H9 (cell line): ENCODE data around the gene PDZD8. TPM values are rescaled to one million over a fixed set of nuclear protein-coding genes. Genes with fewer than 3 reads are reported as not detected.

ENCODE experiments used
- DNase-seq: peaks from one replicate; pipeline ENCODE4 v3.0.0-alpha.2; 2017
- H2AFZ ChIP-seq: one replicate; pipeline ENCODE4 v1.6.1; 2013; ENCODE audit warnings: mild to moderate bottlenecking, low read length, control low read depth, moderate library complexity
- H2AK5ac ChIP-seq: 2 replicates; pipeline ENCODE4 v1.6.1; 2013; ENCODE audit warnings: low read length, control low read depth, mixed read lengths; ENCODE audit not compliant: insufficient read length
- H2BK120ac ChIP-seq: one replicate; pipeline ENCODE4 v1.6.1; 2013; ENCODE audit warnings: low read depth, mild to moderate bottlenecking, low read length, control low read depth, inconsistent platforms; ENCODE audit not compliant: poor library complexity, severe bottlenecking
- H2BK12ac ChIP-seq: 2 replicates; pipeline ENCODE4 v1.6.1; 2013; ENCODE audit warnings: low read length, control low read depth, mixed read lengths, low read depth; ENCODE audit not compliant: insufficient read length
- H2BK15ac ChIP-seq: 2 replicates; pipeline ENCODE4 v1.6.1; 2013; ENCODE audit warnings: low read depth, low read length, control low read depth
- H2BK20ac ChIP-seq: one replicate; pipeline ENCODE4 v1.6.1; 2013; ENCODE audit warnings: low read depth, mild to moderate bottlenecking, low read length, control low read depth, inconsistent platforms; ENCODE audit not compliant: poor library complexity, severe bottlenecking
- H2BK5ac ChIP-seq: 2 replicates; pipeline ENCODE4 v1.6.1; 2013; ENCODE audit warnings: low read length, control low read depth, mixed read lengths; ENCODE audit not compliant: insufficient read length
- H3K14ac ChIP-seq: 2 replicates; pipeline ENCODE4 v1.6.1; 2013; ENCODE audit warnings: low read length, control low read depth; ENCODE audit not compliant: insufficient read depth
- H3K18ac ChIP-seq: 2 replicates; pipeline ENCODE4 v1.6.1; 2013; ENCODE audit warnings: low read depth, mild to moderate bottlenecking, mixed read lengths, low read length, control low read depth; ENCODE audit not compliant: insufficient read length
- H3K23ac ChIP-seq: 2 replicates; pipeline ENCODE4 v1.6.1; 2013; ENCODE audit warnings: low read length, control low read depth, mixed read lengths, low read depth; ENCODE audit not compliant: insufficient read length
- H3K23me2 ChIP-seq: 2 replicates; pipeline ENCODE4 v1.6.1; 2013; ENCODE audit warnings: low read depth, mild to moderate bottlenecking, mixed read lengths, low read length, control low read depth; ENCODE audit not compliant: insufficient read length, poor library complexity, severe bottlenecking
- H3K27ac ChIP-seq: 2 replicates; pipeline ENCODE4 v1.5.1; 2013; ENCODE audit warnings: low read length, control low read depth, mixed read lengths, low read depth; ENCODE audit not compliant: insufficient read length
- H3K27me3 ChIP-seq: 2 replicates; pipeline ENCODE4 v1.6.1; 2013; ENCODE audit warnings: low read length, control low read depth, inconsistent platforms; ENCODE audit not compliant: insufficient read depth
- H3K4ac ChIP-seq: 2 replicates; pipeline ENCODE4 v1.6.1; 2013; ENCODE audit warnings: low read depth, mild to moderate bottlenecking, control low read depth, inconsistent platforms, low read length, moderate library complexity
- H3K4me1 ChIP-seq: 2 replicates; pipeline ENCODE4 v1.6.1; 2013; ENCODE audit warnings: low read length, control low read depth, inconsistent platforms; ENCODE audit not compliant: insufficient read depth
- H3K4me2 ChIP-seq: 2 replicates; pipeline ENCODE4 v1.6.1; 2013; ENCODE audit warnings: low read length, control low read depth, mixed read lengths; ENCODE audit not compliant: insufficient read length, insufficient read depth
- H3K56ac ChIP-seq: 2 replicates; pipeline ENCODE4 v1.6.1; 2013; ENCODE audit warnings: low read depth, mild to moderate bottlenecking, mixed read lengths, low read length, control low read depth; ENCODE audit not compliant: insufficient read length
- H3K79me1 ChIP-seq: 2 replicates; pipeline ENCODE4 v1.6.1; 2013; ENCODE audit warnings: low read depth, mild to moderate bottlenecking, moderate library complexity, low read length, control low read depth, inconsistent platforms; ENCODE audit not compliant: insufficient read depth, poor library complexity, severe bottlenecking
- H3K79me2 ChIP-seq: 2 replicates; pipeline ENCODE4 v1.6.1; 2013; ENCODE audit warnings: low read length, control low read depth, inconsistent platforms; ENCODE audit not compliant: insufficient read depth
- H3K9ac ChIP-seq: 2 replicates; pipeline ENCODE4 v1.6.1; 2013; ENCODE audit warnings: low read length, control low read depth, mixed read lengths; ENCODE audit not compliant: insufficient read length; ENCODE audit errors: extremely low read depth
- H3K9me3 ChIP-seq: one replicate; pipeline ENCODE4 v1.6.1; 2013; ENCODE audit warnings: low read depth, low read length, inconsistent platforms; ENCODE audit not compliant: control insufficient read depth
- H3T11ph ChIP-seq: one replicate; pipeline ENCODE4 v1.6.1; 2013; ENCODE audit warnings: mild to moderate bottlenecking, low read length, control low read depth, inconsistent platforms
- H4K20me1 ChIP-seq: one replicate; pipeline ENCODE4 v1.6.1; 2013; ENCODE audit not compliant: control insufficient read depth, insufficient read length, insufficient read depth
- H4K5ac ChIP-seq: 2 replicates; pipeline ENCODE4 v1.6.1; 2013; ENCODE audit warnings: low read depth, mild to moderate bottlenecking, mixed read lengths, low read length, control low read depth; ENCODE audit not compliant: insufficient read length
- H4K8ac ChIP-seq: replicated peaks from 2 replicates; pipeline ENCODE4 v1.6.1; 2013; ENCODE audit warnings: low read length, control low read depth, mixed read lengths, low read depth; ENCODE audit not compliant: insufficient read length
- H4K91ac ChIP-seq: 2 replicates; pipeline ENCODE4 v1.6.1; 2013; ENCODE audit warnings: low read depth, mild to moderate bottlenecking, moderate library complexity, mixed read lengths, low read length, control low read depth; ENCODE audit not compliant: insufficient read length
- H3K27ac Mint-ChIP-seq, 3 experiments: 2 replicates in 2 of 3; 3 replicates in 1 of 3; pipeline ENCODE4 v1.8.0; 2020 to 2021; ENCODE audit warnings: mixed read lengths in 3 of 3, mild to moderate bottlenecking in 1 of 3, moderate library complexity in 1 of 3
- H3K27me3 Mint-ChIP-seq: 2 replicates; pipeline ENCODE4 v1.8.0; 2021; ENCODE audit warnings: low read depth, mild to moderate bottlenecking, moderate library complexity, mixed read lengths
- H3K36me3 Mint-ChIP-seq, 3 experiments: 2 replicates in 2 of 3; 3 replicates in 1 of 3; pipeline ENCODE4 v1.8.0; 2020 to 2021; ENCODE audit warnings: low read depth in 3 of 3, mixed read lengths in 3 of 3; ENCODE audit not compliant: insufficient read depth in 1 of 3
- H3K4me1 Mint-ChIP-seq, 2 experiments: 2 replicates each; pipeline ENCODE4 v1.8.0; 2020; ENCODE audit warnings: mixed read lengths in 2 of 2
- H3K4me3 Mint-ChIP-seq, 2 experiments: 2 replicates in 1 of 2; 3 replicates in 1 of 2; pipeline ENCODE4 v1.8.0; 2020 to 2021; ENCODE audit warnings: mild to moderate bottlenecking in 2 of 2, mixed read lengths in 2 of 2, moderate library complexity in 1 of 2
- H3K9me3 Mint-ChIP-seq, 2 experiments: 2 replicates in 1 of 2; 3 replicates in 1 of 2; pipeline ENCODE4 v1.8.0; 2020; ENCODE audit warnings: mild to moderate bottlenecking in 2 of 2, mixed read lengths in 2 of 2, moderate library complexity in 1 of 2
- CTCF ChIP-seq: fragments of 200-600 bp; sonication (generic); conservative IDR thresholded peaks from 3 replicates; pipeline ENCODE4 v1.8.0; 2021; ENCODE audit warnings: antibody characterized with exemption, mild to moderate bottlenecking
- WGBS: extraction: QIAGEN DNeasy Blood & Tissue Kit; methylation state at CpG from one replicate; pipeline ENCODE4 v1.1.7; 2013; ENCODE audit warnings: missing lambda C conversion rate, low lambda C conversion rate, mixed read lengths; ENCODE audit not compliant: insufficient read length; ENCODE audit errors: extremely low coverage; 5-methylcytosine and 5-hydroxymethylcytosine counted together
- total RNA-seq: library from RNA; stranded (reverse); gene quantifications from 2 replicates; pipeline ENCODE4 v1.2.1, GENCODE V29; 2021

The PDZD8 gene
- total RNA-seq, 1 experiment from 2014 or later = 38.2 TPM

GRCh38 chr10:117242463-117242832, 132.8 kb downstream of the PDZD8 start:
- Histone ChIP-seq H3K4me1 (no peaks in the 10 kb centered on the region), H3K27me3 (peaks cover 8% of the 10 kb centered on the region; the same call in 1 of the 2 replicates), H2BK12ac (no peak overlapping the region), H3K56ac (no peak overlapping the region), H2BK5ac (no peak overlapping the region), H3K18ac (no peak overlapping the region), H3K14ac (no peak overlapping the region), H3K79me2 (no peaks in the 10 kb centered on the region), H3K27ac (no peak overlapping the region), H2BK15ac (no peak overlapping the region), H3K4ac (no peak overlapping the region), H2AFZ (no peak overlapping the region), H4K20me1 (no peaks in the 10 kb centered on the region), H4K8ac (no peak overlapping the region), H4K5ac (no peak overlapping the region), H2BK120ac (no peak overlapping the region), H3K23me2 (peaks cover 6% of the 10 kb centered on the region), H2AK5ac (no peak overlapping the region), H3K9me3 (no peaks in the 10 kb centered on the region), H3K4me2 (no peak overlapping the region), H3K79me1 (no peaks in the 10 kb centered on the region), H3K23ac (no peak overlapping the region), H3T11ph (no peak overlapping the region), H2BK20ac (no peak overlapping the region), H4K91ac (no peak overlapping the region), H3K9ac (no peak overlapping the region)
- no CpG with 5 or more reads among the region's 8 CpGs for WGBS
- Mint-ChIP-seq H3K27ac (no peak overlapping the region), H3K4me1 (peaks cover 3 to 9% of the 10 kb centered on the region in 2 experiments; a peak in 3 of 4 replicates), H3K27me3 (peaks cover 72% of the 10 kb centered on the region), H3K4me3 (peak overlapping the region in 1 of 2 experiments; percentile 71; a peak in 2 of 5 replicates), H3K9me3 (no peaks in the 10 kb centered on the region), H3K36me3 (no peaks in the 10 kb centered on the region; a peak in 2 of 7 replicates)
- TF ChIP-seq CTCF = no peak
- no peak for DNase-seq
